SK-N-SH (cell line): ENCODE results near the gene POU2F1.

Source experiments
- MEF2A ChIP-seq: IDR thresholded peaks from 2 replicates; pipeline ENCODE4 v1.4.0; 2012; ENCODE audit warnings: low read depth, borderline replicate concordance
- NFIC ChIP-seq: IDR thresholded peaks from 2 replicates; pipeline ENCODE4 v1.4.0; 2012; ENCODE audit warnings: borderline replicate concordance
- NRF1 ChIP-seq: IDR thresholded peaks from 2 replicates; pipeline ENCODE4 v1.6.1; 2012; ENCODE audit warnings: low read depth, mild to moderate bottlenecking, low read length
- RCOR1 ChIP-seq: fragments of 150-350 bp; IDR thresholded peaks from 2 replicates; pipeline ENCODE4 v1.6.1; 2017; ENCODE audit warnings: antibody characterized with exemption, low read length
- RFX5 ChIP-seq: IDR thresholded peaks from 2 replicates; pipeline ENCODE4 v1.6.1; 2012; ENCODE audit warnings: mild to moderate bottlenecking, improper control_type of control experiment, low read length
- SMC3 ChIP-seq: IDR thresholded peaks from 2 replicates; pipeline ENCODE4 v1.6.1; 2012; ENCODE audit warnings: low read depth, low read length, improper control_type of control experiment
- USF2 ChIP-seq: fragments of 150-350 bp; IDR thresholded peaks from 2 replicates; pipeline ENCODE4 v1.6.1; 2017; ENCODE audit warnings: antibody characterized with exemption, low read length, low read depth, borderline replicate concordance
- TF ChIP-seq, protein P1 (sequence below): fragments of 200-600 bp; sonication (generic); IDR thresholded peaks from 2 replicates; pipeline ENCODE4 v1.6.1; 2017; ENCODE audit warnings: antibody characterized with exemption, mild to moderate bottlenecking, moderate library complexity

GRCh38 chr1:167196166-167196565 is 24.5 kb upstream of the POU2F1 start:
- TF ChIP-seq, protein P1, sequence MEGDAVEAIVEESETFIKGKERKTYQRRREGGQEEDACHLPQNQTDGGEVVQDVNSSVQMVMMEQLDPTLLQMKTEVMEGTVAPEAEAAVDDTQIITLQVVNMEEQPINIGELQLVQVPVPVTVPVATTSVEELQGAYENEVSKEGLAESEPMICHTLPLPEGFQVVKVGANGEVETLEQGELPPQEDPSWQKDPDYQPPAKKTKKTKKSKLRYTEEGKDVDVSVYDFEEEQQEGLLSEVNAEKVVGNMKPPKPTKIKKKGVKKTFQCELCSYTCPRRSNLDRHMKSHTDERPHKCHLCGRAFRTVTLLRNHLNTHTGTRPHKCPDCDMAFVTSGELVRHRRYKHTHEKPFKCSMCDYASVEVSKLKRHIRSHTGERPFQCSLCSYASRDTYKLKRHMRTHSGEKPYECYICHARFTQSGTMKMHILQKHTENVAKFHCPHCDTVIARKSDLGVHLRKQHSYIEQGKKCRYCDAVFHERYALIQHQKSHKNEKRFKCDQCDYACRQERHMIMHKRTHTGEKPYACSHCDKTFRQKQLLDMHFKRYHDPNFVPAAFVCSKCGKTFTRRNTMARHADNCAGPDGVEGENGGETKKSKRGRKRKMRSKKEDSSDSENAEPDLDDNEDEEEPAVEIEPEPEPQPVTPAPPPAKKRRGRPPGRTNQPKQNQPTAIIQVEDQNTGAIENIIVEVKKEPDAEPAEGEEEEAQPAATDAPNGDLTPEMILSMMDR = no peak
- TF ChIP-seq SMC3 (no peak), RFX5 (no peak), NFIC (no peak), RCOR1 (no peak), MEF2A (no peak), USF2 (no peak), NRF1 (no peak)
